HG02870 (cell line): ENCODE data around the gene SLC7A14.
A peak's percentile ranks its signal among the peaks of the same experiment; 100 is the strongest.
"Not testable (repeated sequence)": the region's sequence is repeated elsewhere in the genome, so short reads cannot be mapped to it uniquely, and the experiment has no call there.

Experiments used
- ATAC-seq: cut with Tn5 transposase; IDR thresholded peaks from one replicate; pipeline ENCODE4 v1.9.1; 2021; ENCODE audit warnings: mild to moderate bottlenecking, moderate library complexity; ENCODE audit not compliant: unreplicated experiment

SLC7A14 gene

DNA sequence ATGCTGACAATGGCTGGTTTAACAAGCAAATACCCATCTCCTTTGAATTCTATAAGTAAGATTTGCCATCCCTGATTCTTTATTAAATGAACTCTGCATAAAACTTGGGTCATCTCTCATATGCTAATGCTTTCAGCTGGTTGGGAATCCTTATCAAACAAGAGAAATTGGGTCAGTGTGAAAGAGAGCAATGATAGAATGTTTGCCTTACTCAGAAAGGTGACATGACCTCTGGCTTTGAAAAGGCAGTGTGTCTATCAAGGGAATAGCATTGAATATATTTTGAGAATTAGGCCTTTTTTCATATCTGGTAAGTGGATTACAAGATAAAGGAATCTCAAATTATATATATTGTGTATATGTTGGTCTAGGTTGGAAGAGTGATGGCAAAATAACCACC lies 8.7 kb upstream of the SLC7A14 start:
- no peak for ATAC-seq

DNA sequence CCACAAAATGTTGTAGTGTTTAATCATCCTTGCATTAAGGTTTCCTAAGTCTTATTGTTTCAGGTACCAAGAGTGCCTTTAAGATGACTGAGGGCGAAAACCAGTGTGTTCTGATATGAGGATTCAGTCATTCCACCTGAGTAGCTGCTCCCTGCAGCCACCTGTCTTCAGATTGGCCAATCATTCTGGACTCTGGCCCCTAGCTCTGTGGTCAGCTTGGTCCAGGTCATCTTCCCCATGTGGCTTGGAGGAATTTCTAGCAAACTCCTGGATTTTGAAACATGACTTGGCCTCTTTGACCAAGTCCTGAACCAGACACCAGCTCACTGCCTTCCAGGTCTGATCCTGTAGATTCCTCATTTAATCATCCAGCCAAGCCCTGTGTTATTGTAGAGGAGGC lies 7.8 kb upstream of the SLC7A14 start:
- no peak for ATAC-seq

- no peak for ATAC-seq
Observed at GRCh38 chr3:170589113-170589512, 3.2 kb upstream of the SLC7A14 start.

DNA sequence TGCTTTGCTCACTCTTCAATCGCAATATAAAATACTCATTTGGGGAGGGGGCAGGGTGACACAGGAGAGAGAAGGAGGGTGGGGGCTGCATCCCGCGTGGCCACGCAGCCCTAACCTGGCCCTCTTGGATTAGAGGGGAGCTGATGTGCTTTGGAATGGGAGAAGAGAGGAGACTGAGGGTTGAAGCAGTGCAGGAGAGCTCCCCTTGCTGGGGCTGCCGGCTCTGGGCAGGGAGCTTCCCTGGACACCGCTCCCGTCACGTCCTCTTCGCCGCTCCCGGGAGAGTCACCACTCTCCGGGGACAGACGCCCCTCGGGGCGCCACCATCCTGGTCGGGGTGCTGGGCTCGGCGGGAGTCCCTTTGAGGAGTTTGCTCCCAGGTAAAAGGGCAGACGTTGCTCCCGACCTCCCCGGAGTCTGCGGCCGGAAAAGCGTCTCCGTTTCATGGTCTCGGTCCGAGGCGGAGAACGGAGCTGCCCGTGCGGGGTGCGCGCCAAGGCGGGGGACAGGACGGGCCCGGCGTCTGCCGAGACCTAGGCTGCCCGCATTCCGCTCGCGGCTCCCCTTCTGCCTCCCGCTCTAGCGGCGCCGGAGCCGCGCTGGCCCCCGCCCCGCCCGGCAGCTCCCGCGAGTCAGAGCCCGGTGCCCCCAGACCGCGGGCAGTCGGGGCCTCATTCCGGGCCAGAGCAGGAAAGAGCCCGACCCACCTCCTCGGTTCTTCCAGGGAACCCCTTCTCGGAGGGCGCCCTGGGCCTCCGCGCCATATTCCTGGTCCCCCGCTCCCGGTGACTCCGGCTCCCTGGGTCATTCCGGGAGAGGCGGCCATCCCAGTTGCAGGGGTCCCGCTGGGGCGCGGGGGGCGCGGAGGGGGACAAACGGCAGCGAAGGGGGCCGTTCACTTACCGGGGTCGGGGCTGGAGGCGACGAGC lies 603 bp downstream of the SLC7A14 start:
- ATAC-seq, result no peak

- no peak for ATAC-seq
Observed at GRCh38 chr3:170584585-170585007, 1.3 kb downstream of the SLC7A14 start.

DNA sequence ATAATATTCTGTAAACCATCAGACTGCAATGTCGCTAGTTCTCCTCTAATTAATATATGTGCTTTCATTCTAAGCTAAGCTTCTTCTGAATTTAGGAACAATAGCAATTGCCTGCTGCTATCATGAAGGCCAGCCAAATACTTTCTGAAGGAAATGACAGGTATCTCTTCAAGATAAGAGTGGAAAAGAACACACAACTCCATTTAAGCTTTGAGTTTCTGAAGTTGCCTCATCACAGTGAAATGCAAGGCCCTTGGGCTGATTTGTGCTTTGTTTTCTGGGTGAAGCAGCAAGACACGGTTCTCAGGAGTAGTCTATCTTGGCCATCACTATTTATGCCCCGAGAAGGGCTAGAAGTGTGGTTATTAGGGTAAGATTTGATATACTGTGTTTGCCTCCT lies 6.2 kb downstream of the SLC7A14 start:
- ATAC-seq, result no peak

- ATAC-seq, result peak; percentile 96
Observed at GRCh38 chr3:170572665-170573253, 13.1 kb downstream of the SLC7A14 start.

GRCh38 chr3:170567598-170567997 lies 18.3 kb downstream of the SLC7A14 start:
- ATAC-seq, result not testable (repeated sequence)

- ATAC-seq, result no peak
Observed at GRCh38 chr3:170566413-170566812, 19.5 kb downstream of the SLC7A14 start.

DNA sequence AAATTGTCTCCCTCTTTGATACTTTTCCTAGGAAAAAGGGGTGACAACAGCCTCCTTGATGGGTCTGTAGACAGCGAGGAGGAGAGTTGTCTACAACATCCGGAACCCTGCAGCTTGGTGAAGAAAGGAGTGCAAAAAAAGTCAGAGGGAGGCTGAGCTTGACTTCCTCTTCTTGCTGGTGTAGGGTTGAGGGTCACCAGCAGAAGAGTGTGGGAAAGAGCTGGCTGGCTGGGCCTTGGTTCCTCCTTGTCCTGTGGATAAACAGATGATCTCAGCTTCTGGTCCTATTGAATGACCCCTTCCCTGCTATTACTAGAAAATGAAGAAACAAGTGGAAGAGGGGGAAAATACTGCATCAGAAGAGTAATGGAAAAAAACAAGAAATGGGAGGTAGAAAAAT lies 20.4 kb downstream of the SLC7A14 start:
- ATAC-seq, result no peak

GRCh38 chr3:170564664-170565063 lies 21.2 kb downstream of the SLC7A14 start:
- ATAC-seq, result no peak

DNA sequence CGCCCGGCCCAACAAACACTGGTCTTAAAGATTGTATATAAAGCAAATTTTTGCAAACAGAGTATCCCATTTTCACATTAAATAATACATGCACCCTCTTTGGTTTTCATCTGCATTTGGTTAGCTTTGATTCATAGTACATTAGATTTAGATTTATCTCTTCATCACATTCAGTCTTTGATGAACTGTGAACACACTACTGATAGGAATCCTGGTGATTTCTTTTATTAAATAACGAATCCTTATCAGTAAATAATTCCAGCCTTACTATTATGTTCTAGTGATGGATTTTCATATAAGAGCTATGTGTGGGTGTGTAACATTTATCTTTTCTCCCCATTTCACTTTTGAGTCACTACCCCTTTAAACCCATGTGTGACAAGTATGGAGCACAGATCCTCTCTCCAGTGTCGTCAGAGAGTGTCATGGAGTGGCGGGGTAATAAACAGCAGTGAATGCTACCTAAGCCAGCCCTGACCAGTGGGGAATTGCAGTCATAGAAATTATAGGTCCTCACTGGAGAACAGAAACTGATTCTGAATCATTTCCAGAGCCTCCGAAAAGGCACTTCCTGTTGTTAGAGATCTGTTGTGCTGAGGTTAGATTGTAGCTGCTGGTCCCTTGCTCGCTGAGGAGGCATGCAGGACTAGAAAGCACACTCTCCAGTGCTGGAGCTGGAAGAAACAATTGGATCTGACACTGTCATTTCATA lies 22.0 kb downstream of the SLC7A14 start:
- ATAC-seq, result peak; percentile 90

DNA sequence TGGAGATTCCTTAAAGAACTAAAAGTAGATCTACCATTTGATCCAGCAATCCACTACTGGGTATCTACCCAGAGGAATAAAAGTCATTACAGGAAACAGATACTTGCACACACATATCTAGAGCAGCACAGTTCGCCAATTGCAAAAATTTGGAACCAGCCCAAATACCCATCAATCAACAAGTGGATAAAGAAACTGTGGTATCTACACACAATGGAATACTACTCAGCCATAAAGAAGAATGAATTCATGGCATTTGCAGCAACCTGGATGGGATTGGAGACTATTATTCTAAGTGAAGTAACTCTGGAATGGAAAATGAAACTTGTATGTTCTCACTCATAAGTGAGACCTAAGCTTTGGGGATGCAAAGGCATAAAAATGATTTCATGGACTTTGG lies 23.8 kb downstream of the SLC7A14 start:
- ATAC-seq, result no peak

- ATAC-seq, result no peak
Observed at GRCh38 chr3:170560717-170561382, 25.0 kb downstream of the SLC7A14 start.

GRCh38 chr3:170560296-170560695 lies 25.6 kb downstream of the SLC7A14 start:
- no peak for ATAC-seq

DNA sequence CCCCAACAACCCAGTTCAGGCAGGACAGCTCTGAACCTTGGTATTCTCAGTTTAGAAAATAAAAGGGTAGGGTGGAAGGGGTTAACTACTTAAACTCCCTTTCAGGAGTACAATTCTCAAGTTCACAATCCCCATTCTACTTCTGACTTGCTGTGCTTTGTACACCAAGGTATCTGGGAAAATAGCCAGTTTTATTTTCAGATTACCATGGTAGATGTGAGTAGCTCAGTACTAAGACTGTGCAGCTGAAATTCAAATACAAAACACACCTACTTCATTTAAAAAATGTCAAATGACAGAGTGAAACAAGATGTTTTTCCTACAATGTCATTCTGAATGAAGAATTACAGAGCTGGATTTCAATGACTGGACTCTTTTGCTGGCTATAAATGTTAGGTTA lies 27.4 kb downstream of the SLC7A14 start:
- ATAC-seq, result no peak

DNA sequence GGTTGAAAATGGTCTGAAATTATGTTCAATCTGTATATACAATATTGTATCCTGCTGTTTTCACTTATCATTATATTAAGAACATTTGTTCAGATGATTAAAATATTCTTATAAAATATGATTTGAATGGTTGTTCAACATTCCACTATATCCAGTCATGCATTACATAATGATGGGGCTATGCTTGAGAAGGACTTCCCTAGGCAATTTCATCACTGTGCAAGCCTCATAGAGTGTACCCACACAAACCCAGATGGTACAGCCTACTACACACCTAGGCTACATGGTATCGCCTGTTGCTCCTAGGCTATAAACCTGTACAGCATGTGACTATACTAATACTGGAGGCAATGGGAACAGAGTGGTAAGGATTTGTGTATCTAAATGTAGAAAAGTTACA lies 30.5 kb downstream of the SLC7A14 start:
- ATAC-seq, result no peak

- no peak for ATAC-seq
Observed at GRCh38 chr3:170553788-170554757, 31.8 kb downstream of the SLC7A14 start.

- ATAC-seq, result no peak
Observed at GRCh38 chr3:170551252-170551651, 34.6 kb downstream of the SLC7A14 start.

- ATAC-seq, result no peak
Observed at GRCh38 chr3:170542704-170543103, 43.2 kb downstream of the SLC7A14 start.
